Chondrocyte (in vitro differentiated cells): ENCODE data around the gene TTLL12. TPM values are rescaled to one million over a fixed set of nuclear protein-coding genes. Genes with fewer than 3 reads are reported as not detected.
A peak's percentile ranks its signal among the peaks of the same experiment; 100 is the strongest.

Experiments
- DNase-seq: peaks from one replicate; pipeline ENCODE4 v3.0.0; 2021; ENCODE audit warnings: mixed read lengths, low spot score
- H3K27ac Mint-ChIP-seq: one replicate; pipeline ENCODE4 v1.8.0; 2021; ENCODE audit warnings: mild to moderate bottlenecking, moderate library complexity, mixed read lengths; ENCODE audit not compliant: unreplicated experiment
- H3K27me3 Mint-ChIP-seq: 2 replicates; pipeline ENCODE4 v1.8.0; 2021; ENCODE audit warnings: low read depth, mixed read lengths
- H3K36me3 Mint-ChIP-seq: 2 replicates; pipeline ENCODE4 v1.8.0; 2021; ENCODE audit warnings: low read depth, mixed read lengths
- H3K4me1 Mint-ChIP-seq: 2 replicates; pipeline ENCODE4 v1.8.0; 2021; ENCODE audit warnings: low read depth, mild to moderate bottlenecking, mixed read lengths
- H3K4me3 Mint-ChIP-seq: one replicate; pipeline ENCODE4 v1.8.0; 2021; ENCODE audit warnings: mild to moderate bottlenecking, moderate library complexity, mixed read lengths; ENCODE audit not compliant: unreplicated experiment
- H3K9me3 Mint-ChIP-seq: 2 replicates; pipeline ENCODE4 v1.8.0; 2021; ENCODE audit warnings: low read depth, mixed read lengths
- total RNA-seq: library from RNA; stranded (reverse); gene quantifications from 3 replicates; pipeline ENCODE4 v1.2.1, GENCODE V29; 2021
- TF ChIP-seq, protein P1 (sequence below): fragments of 200-600 bp; sonication (generic); IDR thresholded peaks from 2 replicates; pipeline ENCODE4 v1.5.0; 2021; ENCODE audit warnings: antibody characterized with exemption, mild to moderate bottlenecking, moderate library complexity

TTLL12 gene
- total RNA-seq, 1 donor from 2014 or later, result 35.6 TPM

DNA sequence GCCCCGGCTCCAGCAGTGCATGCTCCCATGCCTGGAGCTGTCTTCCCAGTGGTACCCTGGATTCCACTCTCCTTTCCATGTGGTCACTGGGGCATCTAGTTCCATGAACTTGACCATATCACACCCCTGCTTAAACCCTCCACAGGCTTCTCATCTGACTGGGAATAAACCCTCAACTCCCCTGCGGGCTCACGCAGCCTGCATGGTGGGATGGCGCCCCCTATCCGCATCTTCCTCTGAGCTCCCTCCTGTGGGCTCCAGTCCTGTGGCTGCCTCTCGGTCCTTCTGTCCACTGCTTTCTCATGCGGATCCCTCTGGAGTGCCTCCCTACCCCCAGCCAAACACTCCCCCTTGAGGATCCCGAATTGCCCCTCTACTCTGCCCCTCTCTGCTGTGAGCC is 41.4 kb upstream of the TTLL12 start:
- peaks cover 13% of the 10 kb centered on the region for H3K4me1 Mint-ChIP-seq
- peaks cover 2% of the 10 kb centered on the region for H3K36me3 Mint-ChIP-seq
- H3K9me3 Mint-ChIP-seq, result no peaks in the 10 kb centered on the region
- no peak overlapping the region for H3K4me3 Mint-ChIP-seq
- DNase-seq, result no peak
- no peak overlapping the region for H3K27ac Mint-ChIP-seq
- TF ChIP-seq, protein P1, sequence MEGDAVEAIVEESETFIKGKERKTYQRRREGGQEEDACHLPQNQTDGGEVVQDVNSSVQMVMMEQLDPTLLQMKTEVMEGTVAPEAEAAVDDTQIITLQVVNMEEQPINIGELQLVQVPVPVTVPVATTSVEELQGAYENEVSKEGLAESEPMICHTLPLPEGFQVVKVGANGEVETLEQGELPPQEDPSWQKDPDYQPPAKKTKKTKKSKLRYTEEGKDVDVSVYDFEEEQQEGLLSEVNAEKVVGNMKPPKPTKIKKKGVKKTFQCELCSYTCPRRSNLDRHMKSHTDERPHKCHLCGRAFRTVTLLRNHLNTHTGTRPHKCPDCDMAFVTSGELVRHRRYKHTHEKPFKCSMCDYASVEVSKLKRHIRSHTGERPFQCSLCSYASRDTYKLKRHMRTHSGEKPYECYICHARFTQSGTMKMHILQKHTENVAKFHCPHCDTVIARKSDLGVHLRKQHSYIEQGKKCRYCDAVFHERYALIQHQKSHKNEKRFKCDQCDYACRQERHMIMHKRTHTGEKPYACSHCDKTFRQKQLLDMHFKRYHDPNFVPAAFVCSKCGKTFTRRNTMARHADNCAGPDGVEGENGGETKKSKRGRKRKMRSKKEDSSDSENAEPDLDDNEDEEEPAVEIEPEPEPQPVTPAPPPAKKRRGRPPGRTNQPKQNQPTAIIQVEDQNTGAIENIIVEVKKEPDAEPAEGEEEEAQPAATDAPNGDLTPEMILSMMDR, result peak; percentile 71
- peaks cover 28% of the 10 kb centered on the region for H3K27me3 Mint-ChIP-seq

DNA sequence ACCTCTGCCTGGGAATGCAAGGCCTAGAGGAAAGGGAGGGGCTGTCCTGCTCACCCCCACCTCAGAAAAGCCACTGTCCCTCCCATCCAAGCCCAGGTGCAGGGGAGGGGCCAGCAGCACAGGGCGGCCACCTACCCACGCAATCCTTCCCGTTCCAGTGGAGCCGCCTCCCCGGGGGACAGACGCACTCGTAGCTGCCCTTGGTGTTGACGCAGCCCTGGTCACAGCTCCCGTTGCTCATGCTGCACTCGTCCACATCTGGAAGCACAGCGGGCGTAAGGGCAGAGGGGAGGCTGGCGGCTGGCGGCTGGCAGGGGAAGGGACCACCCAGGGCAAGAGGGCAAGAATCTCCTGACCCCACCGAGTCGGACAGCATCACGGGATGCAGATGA is 40.3 kb upstream of the TTLL12 start:
- Mint-ChIP-seq H3K27me3 (peaks cover 23% of the 10 kb centered on the region), H3K36me3 (peaks cover 2% of the 10 kb centered on the region), H3K27ac (no peak overlapping the region), H3K4me1 (peaks cover 7% of the 10 kb centered on the region), H3K4me3 (no peak overlapping the region), H3K9me3 (no peaks in the 10 kb centered on the region)
- no peak for DNase-seq
- TF ChIP-seq, protein P1, result no peak

DNA sequence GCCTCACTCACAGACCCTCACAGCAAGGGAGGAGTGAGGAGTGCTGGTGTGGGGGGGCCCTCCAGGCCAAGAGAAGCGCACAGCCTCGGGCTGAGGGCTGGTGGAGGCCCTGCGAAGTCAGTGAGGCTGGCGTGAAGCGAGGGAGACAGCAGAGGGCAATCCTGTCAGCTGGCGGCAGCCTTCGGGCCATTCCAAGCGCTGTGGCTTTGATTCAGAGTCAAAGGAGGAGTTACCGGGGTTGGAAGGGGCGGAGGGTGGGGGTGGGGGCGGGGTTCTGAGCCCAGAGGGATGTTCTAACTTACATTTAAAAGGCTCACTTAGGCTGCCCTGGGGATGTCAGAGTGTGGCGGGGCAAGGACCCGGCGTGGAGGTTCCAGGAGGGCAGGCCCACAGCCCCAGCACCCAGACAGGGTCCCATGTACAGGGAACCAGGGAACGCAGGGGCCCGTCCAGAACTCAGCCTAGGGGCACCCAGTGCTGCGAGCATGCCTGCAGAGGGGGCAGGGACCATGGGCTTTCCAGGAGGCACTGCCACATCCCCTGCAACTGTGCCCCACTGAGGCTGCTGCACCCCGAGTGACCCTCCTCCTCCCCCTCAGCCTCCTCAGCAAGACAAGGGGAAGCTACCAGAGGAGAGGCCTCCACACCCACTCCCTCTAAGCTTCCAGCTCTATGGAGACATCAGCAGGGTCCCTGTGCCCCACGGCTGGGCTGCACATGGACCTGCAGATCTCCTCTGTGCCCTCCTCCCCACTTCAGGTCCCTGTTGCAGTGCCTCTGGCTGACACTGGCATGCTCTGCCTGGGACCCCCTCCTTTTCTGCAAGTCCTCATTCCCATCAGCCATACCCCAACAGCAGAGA is 39.7 kb upstream of the TTLL12 start:
- Mint-ChIP-seq H3K9me3 (no peaks in the 10 kb centered on the region), H3K4me1 (peaks cover 7% of the 10 kb centered on the region), H3K27ac (no peak overlapping the region), H3K27me3 (peaks cover 23% of the 10 kb centered on the region), H3K36me3 (peaks cover 2% of the 10 kb centered on the region), H3K4me3 (no peak overlapping the region)
- TF ChIP-seq, protein P1, result peak; percentile 34
- DNase-seq, result no peak

DNA sequence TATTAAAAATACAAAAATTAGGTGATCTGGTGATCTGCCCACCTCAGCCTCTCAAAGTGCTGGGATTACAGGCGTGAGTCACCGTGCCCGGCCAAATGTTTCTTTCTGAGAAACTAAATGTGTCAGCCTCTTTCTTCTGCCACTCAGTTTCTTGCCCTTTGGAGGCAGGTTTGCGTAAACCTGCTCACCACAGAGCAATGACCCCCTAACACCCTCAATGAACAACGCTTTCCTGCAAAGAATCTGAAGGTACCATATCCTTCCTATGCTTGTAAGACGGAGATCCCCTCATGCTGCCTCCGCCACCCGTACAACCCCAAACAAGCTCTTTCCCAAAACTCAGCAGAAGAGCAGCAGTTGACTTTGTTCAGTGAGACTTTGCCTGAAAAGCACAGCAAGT is 38.7 kb upstream of the TTLL12 start:
- Mint-ChIP-seq H3K9me3 (no peaks in the 10 kb centered on the region), H3K27me3 (peaks cover 19% of the 10 kb centered on the region), H3K4me3 (no peak overlapping the region), H3K4me1 (peaks cover 7% of the 10 kb centered on the region), H3K36me3 (peaks cover 2% of the 10 kb centered on the region), H3K27ac (no peak overlapping the region)
- no peak for DNase-seq
- TF ChIP-seq, protein P1, result no peak

DNA sequence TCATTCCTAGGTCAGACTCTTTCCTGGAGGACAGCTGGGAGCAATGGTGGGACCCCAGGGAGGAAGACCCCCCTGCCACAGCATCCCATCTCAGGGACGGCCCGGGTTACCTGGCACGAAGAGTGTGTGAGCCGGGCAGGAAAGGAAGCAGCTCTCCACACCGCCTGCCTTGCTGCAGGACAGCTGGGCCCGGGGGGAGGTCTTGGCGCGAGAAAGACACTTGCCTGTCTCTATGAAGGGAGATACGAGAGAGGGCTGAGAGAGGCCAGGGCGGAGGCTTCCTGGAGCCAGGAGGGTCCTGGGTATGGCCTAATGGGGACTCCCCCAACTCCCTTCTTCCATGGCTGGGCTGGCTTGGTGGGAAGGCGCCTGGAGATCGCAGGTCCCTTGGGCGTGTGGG is 36.1 kb upstream of the TTLL12 start:
- peaks cover 7% of the 10 kb centered on the region for H3K4me1 Mint-ChIP-seq
- no peak overlapping the region for H3K4me3 Mint-ChIP-seq
- no peaks in the 10 kb centered on the region for H3K9me3 Mint-ChIP-seq
- no peaks in the 10 kb centered on the region for H3K36me3 Mint-ChIP-seq
- peaks cover 12% of the 10 kb centered on the region for H3K27me3 Mint-ChIP-seq
- TF ChIP-seq, protein P1, result no peak
- no peak for DNase-seq
- no peak overlapping the region for H3K27ac Mint-ChIP-seq
